HepG2 (cell line): ENCODE results near the gene GMNN. TPM values are rescaled to one million over a fixed set of nuclear protein-coding genes. Genes with fewer than 3 reads are reported as not detected.

Experiments used
- HNRNPK ChIP-seq: fragments of 200-400 bp; formaldehyde crosslinking; IDR thresholded peaks from 2 replicates; pipeline ENCODE4 v1.6.1; 2018; ENCODE audit warnings: low read length, low read depth, moderate library complexity, mild to moderate bottlenecking; ENCODE audit not compliant: poor library complexity, severe bottlenecking
- KDM5A ChIP-seq: fragments of 200-600 bp; sonication (generic); IDR thresholded peaks from 2 replicates; pipeline ENCODE4 v1.7.0; 2018; ENCODE audit warnings: antibody characterized with exemption, mild to moderate bottlenecking, low read length, borderline replicate concordance
- NONO ChIP-seq, 2 experiments: fragments of 450-650 bp in 1 of 2; sonication (generic) in 1 of 2; formaldehyde crosslinking in 1 of 2; IDR thresholded peaks in 1 of 2; conservative IDR thresholded peaks in 1 of 2; 2 replicates each; pipeline versions ENCODE4 v1.6.1 to v1.8.0; 2017 to 2022; ENCODE audit warnings: mild to moderate bottlenecking in 1 of 2, missing genetic modification reagents in 1 of 2, moderate library complexity in 1 of 2
- NR2F2 ChIP-seq: IDR thresholded peaks from 2 replicates; pipeline ENCODE4 v1.6.1; 2012; ENCODE audit warnings: low read depth, inconsistent platforms, borderline replicate concordance
- SP4 ChIP-seq: sonication (generic); formaldehyde crosslinking; IDR thresholded peaks from 2 replicates; pipeline ENCODE4 v1.8.1; 2023; ENCODE audit warnings: mild to moderate bottlenecking, missing genetic modification reagents
- ZNF362 ChIP-seq: sonication (generic); formaldehyde crosslinking; IDR thresholded peaks from 2 replicates; pipeline ENCODE4 v1.4.0; 2020; ENCODE audit warnings: missing genetic modification reagents, mild to moderate bottlenecking, borderline replicate concordance
- ZNF543 ChIP-seq: sonication (generic); formaldehyde crosslinking; IDR thresholded peaks from 2 replicates; pipeline ENCODE4 v1.4.0; 2020; ENCODE audit warnings: mild to moderate bottlenecking, missing genetic modification reagents
- ZNF839 ChIP-seq: sonication (generic); formaldehyde crosslinking; IDR thresholded peaks from 2 replicates; pipeline ENCODE4 v1.4.0; 2020; ENCODE audit warnings: missing genetic modification reagents, mild to moderate bottlenecking, borderline replicate concordance
- ZSCAN9 ChIP-seq: IDR thresholded peaks from 2 replicates; pipeline ENCODE4 v1.6.1; 2016; ENCODE audit warnings: borderline replicate concordance
- polyA plus RNA-seq, 8 experiments: library from polyadenylated mRNA; depleted of rRNA in 3 of 8; stranded (reverse) in 7 of 8; unstranded in 1 of 8; fragments of >200 nt; fragmentation: Illumina TruSeq in 4 of 8; extraction: Trizol in 4 of 8; gene quantifications; 2 replicates each; pipeline versions ENCODE4 v1.2.1 to v1.2.3, GENCODE V29; 2011 to 2016; ENCODE audit warnings: low read depth in 4 of 8, missing spikeins in 1 of 8, mixed read lengths in 1 of 8; ENCODE audit not compliant: insufficient read depth in 1 of 8
- total RNA-seq, 5 experiments: library from RNA; depleted of rRNA; stranded (reverse); fragments of >200 nt; fragmentation: Illumina TruSeq; extraction: Trizol; gene quantifications; 2 replicates each; pipeline ENCODE4 v1.2.3, GENCODE V29; 2016; ENCODE audit warnings: low read depth in 1 of 5
- TF ChIP-seq, protein P1 (sequence below): sonication (generic); formaldehyde crosslinking; IDR thresholded peaks from 2 replicates; pipeline ENCODE4 v1.4.0; 2020; ENCODE audit warnings: missing genetic modification reagents, mild to moderate bottlenecking, borderline replicate concordance
- TF ChIP-seq, protein P2 (sequence below): sonication (generic); formaldehyde crosslinking; IDR thresholded peaks from 2 replicates; pipeline ENCODE4 v1.4.0; 2020; ENCODE audit warnings: mild to moderate bottlenecking, missing genetic modification reagents

Gene GMNN
- total and polyA plus RNA-seq, 2 of the 13 experiments (the other 11 are each of a cell fraction or from before 2014, with no cell fraction given) = 61.8 to 154 TPM

GRCh38 chr6:24774696-24775519 is at the start of gene GMNN (continued):
- TF ChIP-seq NONO (IDR thresholded peaks at IDR 0.05) (no peak), NONO (CRISPR knock-in tag; conservative IDR thresholded peaks at IDR 0.05) (peak; percentile 96), HNRNPK (peak; percentile 31), KDM5A (peak; percentile 70; the same call in 1 of the 2 replicates), NR2F2 (peak; percentile 72; the same call in 1 of the 2 replicates), SP4 (CRISPR knock-in tag) (peak; percentile 95), ZNF839 (CRISPR knock-in tag) (peak; percentile 92), ZNF362 (peak; percentile 51; the same call in 1 of the 2 replicates), ZNF543 (peak; percentile 92), ZSCAN9 (CRISPR knock-in tag) (no peak)
- TF ChIP-seq, protein P1, sequence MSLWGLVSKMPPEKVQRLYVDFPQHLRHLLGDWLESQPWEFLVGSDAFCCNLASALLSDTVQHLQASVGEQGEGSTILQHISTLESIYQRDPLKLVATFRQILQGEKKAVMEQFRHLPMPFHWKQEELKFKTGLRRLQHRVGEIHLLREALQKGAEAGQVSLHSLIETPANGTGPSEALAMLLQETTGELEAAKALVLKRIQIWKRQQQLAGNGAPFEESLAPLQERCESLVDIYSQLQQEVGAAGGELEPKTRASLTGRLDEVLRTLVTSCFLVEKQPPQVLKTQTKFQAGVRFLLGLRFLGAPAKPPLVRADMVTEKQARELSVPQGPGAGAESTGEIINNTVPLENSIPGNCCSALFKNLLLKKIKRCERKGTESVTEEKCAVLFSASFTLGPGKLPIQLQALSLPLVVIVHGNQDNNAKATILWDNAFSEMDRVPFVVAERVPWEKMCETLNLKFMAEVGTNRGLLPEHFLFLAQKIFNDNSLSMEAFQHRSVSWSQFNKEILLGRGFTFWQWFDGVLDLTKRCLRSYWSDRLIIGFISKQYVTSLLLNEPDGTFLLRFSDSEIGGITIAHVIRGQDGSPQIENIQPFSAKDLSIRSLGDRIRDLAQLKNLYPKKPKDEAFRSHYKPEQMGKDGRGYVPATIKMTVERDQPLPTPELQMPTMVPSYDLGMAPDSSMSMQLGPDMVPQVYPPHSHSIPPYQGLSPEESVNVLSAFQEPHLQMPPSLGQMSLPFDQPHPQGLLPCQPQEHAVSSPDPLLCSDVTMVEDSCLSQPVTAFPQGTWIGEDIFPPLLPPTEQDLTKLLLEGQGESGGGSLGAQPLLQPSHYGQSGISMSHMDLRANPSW (CRISPR knock-in tag) = peak; percentile 91; the same call in 1 of the 2 replicates
- TF ChIP-seq, protein P2, sequence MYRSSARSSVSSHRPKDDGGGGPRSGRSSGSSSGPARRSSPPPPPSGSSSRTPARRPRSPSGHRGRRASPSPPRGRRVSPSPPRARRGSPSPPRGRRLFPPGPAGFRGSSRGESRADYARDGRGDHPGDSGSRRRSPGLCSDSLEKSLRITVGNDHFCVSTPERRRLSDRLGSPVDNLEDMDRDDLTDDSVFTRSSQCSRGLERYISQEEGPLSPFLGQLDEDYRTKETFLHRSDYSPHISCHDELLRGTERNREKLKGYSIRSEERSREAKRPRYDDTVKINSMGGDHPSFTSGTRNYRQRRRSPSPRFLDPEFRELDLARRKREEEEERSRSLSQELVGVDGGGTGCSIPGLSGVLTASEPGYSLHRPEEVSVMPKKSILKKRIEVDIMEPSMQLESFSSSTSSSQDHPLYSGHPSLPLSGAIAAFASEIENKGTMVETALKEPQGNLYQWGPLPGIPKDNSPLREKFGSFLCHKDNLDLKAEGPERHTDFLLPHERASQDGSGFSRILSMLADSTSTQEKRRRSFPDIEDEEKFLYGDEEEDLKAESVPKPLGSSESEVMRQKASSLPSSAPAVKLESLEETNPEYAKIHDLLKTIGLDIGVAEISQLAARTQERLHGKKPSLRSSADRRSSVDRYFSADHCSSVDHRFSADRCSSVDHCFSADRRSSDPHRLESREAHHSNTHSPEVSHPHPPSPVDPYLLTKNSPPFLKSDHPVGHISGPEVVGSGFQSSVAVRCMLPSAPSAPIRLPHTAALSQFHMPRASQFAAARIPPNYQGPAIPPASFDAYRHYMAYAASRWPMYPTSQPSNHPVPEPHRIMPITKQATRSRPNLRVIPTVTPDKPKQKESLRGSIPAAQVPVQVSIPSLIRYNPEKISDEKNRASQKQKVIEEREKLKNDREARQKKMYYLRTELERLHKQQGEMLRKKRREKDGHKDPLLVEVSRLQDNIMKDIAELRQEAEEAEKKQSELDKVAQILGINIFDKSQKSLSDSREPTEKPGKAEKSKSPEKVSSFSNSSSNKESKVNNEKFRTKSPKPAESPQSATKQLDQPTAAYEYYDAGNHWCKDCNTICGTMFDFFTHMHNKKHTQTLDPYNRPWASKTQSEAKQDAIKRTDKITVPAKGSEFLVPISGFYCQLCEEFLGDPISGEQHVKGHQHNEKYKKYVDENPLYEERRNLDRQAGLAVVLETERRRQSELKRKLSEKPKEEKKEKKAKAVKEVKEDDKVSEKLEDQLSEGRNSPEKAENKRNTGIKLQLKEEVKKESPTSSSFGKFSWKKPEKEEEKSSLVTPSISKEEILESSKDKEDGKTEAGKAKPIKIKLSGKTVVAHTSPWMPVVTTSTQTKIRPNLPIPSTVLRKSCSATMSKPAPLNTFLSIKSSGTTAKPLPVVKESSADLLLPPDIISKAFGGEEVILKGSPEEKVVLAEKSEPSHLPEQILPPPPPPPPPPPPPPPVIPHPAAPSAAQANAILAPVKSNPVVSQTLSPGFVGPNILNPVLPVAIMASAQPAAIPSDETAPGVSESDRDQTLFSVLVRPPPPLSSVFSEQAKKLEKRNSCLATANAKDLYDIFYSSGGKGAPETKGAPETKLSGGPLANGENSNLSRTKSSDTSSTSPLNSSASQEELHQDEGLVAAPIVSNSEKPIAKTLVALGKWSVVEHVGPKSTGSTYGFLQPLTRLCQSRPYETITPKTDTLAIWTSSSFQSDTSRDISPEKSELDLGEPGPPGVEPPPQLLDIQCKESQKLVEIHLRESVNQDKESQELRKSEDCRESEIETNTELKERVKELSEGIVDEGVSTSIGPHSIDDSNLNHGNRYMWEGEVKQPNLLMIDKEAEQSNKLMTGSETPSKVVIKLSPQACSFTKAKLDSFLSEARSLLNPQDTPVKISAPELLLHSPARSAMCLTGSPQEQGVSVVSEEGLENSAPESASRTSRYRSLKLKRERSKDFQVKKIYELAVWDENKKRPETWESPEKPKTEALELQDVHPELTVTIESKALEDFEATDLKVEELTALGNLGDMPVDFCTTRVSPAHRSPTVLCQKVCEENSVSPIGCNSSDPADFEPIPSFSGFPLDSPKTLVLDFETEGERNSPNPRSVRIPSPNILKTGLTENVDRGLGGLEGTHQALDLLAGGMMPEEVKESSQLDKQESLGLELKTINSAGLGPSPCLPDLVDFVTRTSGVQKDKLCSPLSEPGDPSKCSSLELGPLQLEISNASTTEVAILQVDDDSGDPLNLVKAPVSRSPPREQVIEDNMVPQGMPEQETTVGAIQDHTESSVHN (CRISPR knock-in tag) = peak; percentile 91; the same call in 1 of the 2 replicates
